Stomach (tissue), 4 donors: ENCODE results near the gene CLSTN1.

ENCODE experiments used
- POLR2A ChIP-seq, 4 donors: fragments of 450-650 bp; IDR thresholded peaks; one replicate each; pipeline ENCODE4 v1.6.1; 2016; ENCODE audit warnings: antibody characterized with exemption in 4 of 4, control low read depth in 2 of 4, mild to moderate bottlenecking in 1 of 4, moderate library complexity in 1 of 4
- TF ChIP-seq, protein P1 (sequence below), 7 experiments: fragments of 450-650 bp in 4 of 7; fragments of 200-600 bp in 3 of 7; sonication (generic) in 3 of 7; IDR thresholded peaks; one replicate each; pipeline ENCODE4 v1.5.1; 2016 to 2019; ENCODE audit warnings: antibody characterized with exemption in 7 of 7, control low read depth in 2 of 7, mild to moderate bottlenecking in 1 of 7

DNA sequence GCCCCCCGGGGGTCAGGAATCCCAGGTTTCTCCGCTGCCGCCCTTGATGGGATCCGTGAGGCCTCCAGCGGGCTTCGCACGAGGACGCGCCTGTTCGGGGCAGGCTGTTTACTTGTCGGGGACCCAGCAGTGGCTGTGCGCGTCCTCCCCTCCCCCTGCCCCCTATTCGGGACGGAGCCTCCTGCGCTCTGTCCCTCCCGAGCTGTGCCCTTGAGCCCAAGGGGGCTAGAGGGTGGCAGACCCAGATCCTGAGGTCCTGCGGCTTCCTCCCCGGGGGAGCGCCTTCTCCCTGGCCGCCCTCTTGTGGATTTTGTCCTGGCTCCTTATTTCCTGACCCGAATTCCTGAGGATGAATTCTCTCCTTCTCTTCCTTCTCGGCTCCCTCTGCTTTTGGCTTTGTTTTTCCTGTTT, 133.8 kb downstream of the CLSTN1 start:
- TF ChIP-seq POLR2A (IDR thresholded peaks at IDR 0.05) = no peak
- TF ChIP-seq, protein P1, sequence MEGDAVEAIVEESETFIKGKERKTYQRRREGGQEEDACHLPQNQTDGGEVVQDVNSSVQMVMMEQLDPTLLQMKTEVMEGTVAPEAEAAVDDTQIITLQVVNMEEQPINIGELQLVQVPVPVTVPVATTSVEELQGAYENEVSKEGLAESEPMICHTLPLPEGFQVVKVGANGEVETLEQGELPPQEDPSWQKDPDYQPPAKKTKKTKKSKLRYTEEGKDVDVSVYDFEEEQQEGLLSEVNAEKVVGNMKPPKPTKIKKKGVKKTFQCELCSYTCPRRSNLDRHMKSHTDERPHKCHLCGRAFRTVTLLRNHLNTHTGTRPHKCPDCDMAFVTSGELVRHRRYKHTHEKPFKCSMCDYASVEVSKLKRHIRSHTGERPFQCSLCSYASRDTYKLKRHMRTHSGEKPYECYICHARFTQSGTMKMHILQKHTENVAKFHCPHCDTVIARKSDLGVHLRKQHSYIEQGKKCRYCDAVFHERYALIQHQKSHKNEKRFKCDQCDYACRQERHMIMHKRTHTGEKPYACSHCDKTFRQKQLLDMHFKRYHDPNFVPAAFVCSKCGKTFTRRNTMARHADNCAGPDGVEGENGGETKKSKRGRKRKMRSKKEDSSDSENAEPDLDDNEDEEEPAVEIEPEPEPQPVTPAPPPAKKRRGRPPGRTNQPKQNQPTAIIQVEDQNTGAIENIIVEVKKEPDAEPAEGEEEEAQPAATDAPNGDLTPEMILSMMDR (IDR thresholded peaks at IDR 0.05) = no peak
